Uterus (tissue), 2 donors: ENCODE results near the gene IL1RAPL2.

ENCODE experiments used
- POLR2A ChIP-seq, 2 donors: fragments of 450-650 bp; IDR thresholded peaks; one replicate each; pipeline ENCODE4 v1.6.1; 2016; ENCODE audit warnings: antibody characterized with exemption in 2 of 2, mild to moderate bottlenecking in 1 of 2, moderate library complexity in 1 of 2
- TF ChIP-seq, protein P1 (sequence below), 4 experiments: fragments of 200-600 bp in 2 of 4; fragments of 450-650 bp in 2 of 4; sonication (generic) in 2 of 4; IDR thresholded peaks; one replicate each; pipeline ENCODE4 v1.5.1; 2016 to 2019; ENCODE audit warnings: antibody characterized with exemption in 4 of 4, mild to moderate bottlenecking in 2 of 4, moderate library complexity in 1 of 4

GRCh38 chrX:104833401-104833800 is 267.4 kb downstream of the IL1RAPL2 start:
- TF ChIP-seq, protein P1, sequence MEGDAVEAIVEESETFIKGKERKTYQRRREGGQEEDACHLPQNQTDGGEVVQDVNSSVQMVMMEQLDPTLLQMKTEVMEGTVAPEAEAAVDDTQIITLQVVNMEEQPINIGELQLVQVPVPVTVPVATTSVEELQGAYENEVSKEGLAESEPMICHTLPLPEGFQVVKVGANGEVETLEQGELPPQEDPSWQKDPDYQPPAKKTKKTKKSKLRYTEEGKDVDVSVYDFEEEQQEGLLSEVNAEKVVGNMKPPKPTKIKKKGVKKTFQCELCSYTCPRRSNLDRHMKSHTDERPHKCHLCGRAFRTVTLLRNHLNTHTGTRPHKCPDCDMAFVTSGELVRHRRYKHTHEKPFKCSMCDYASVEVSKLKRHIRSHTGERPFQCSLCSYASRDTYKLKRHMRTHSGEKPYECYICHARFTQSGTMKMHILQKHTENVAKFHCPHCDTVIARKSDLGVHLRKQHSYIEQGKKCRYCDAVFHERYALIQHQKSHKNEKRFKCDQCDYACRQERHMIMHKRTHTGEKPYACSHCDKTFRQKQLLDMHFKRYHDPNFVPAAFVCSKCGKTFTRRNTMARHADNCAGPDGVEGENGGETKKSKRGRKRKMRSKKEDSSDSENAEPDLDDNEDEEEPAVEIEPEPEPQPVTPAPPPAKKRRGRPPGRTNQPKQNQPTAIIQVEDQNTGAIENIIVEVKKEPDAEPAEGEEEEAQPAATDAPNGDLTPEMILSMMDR (IDR thresholded peaks at IDR 0.05), result no peak
- no peak for TF ChIP-seq POLR2A (IDR thresholded peaks at IDR 0.05)
